H9 (cell line): Measurements from ENCODE around the gene GPR50. TPM values are rescaled to one million over a fixed set of nuclear protein-coding genes. Genes with fewer than 3 reads are reported as not detected.

ENCODE experiments used
- DNase-seq: peaks from one replicate; pipeline ENCODE4 v3.0.0-alpha.2; 2017
- H2AFZ ChIP-seq: one replicate; pipeline ENCODE4 v1.6.1; 2013; ENCODE audit warnings: mild to moderate bottlenecking, low read length, control low read depth, moderate library complexity
- H2AK5ac ChIP-seq: 2 replicates; pipeline ENCODE4 v1.6.1; 2013; ENCODE audit warnings: low read length, control low read depth, mixed read lengths; ENCODE audit not compliant: insufficient read length
- H2BK120ac ChIP-seq: one replicate; pipeline ENCODE4 v1.6.1; 2013; ENCODE audit warnings: low read depth, mild to moderate bottlenecking, low read length, control low read depth, inconsistent platforms; ENCODE audit not compliant: poor library complexity, severe bottlenecking
- H2BK12ac ChIP-seq: 2 replicates; pipeline ENCODE4 v1.6.1; 2013; ENCODE audit warnings: low read length, control low read depth, mixed read lengths, low read depth; ENCODE audit not compliant: insufficient read length
- H2BK15ac ChIP-seq: 2 replicates; pipeline ENCODE4 v1.6.1; 2013; ENCODE audit warnings: low read depth, low read length, control low read depth
- H2BK20ac ChIP-seq: one replicate; pipeline ENCODE4 v1.6.1; 2013; ENCODE audit warnings: low read depth, mild to moderate bottlenecking, low read length, control low read depth, inconsistent platforms; ENCODE audit not compliant: poor library complexity, severe bottlenecking
- H2BK5ac ChIP-seq: 2 replicates; pipeline ENCODE4 v1.6.1; 2013; ENCODE audit warnings: low read length, control low read depth, mixed read lengths; ENCODE audit not compliant: insufficient read length
- H3K14ac ChIP-seq: 2 replicates; pipeline ENCODE4 v1.6.1; 2013; ENCODE audit warnings: low read length, control low read depth; ENCODE audit not compliant: insufficient read depth
- H3K18ac ChIP-seq: 2 replicates; pipeline ENCODE4 v1.6.1; 2013; ENCODE audit warnings: low read depth, mild to moderate bottlenecking, mixed read lengths, low read length, control low read depth; ENCODE audit not compliant: insufficient read length
- H3K23ac ChIP-seq: 2 replicates; pipeline ENCODE4 v1.6.1; 2013; ENCODE audit warnings: low read length, control low read depth, mixed read lengths, low read depth; ENCODE audit not compliant: insufficient read length
- H3K23me2 ChIP-seq: 2 replicates; pipeline ENCODE4 v1.6.1; 2013; ENCODE audit warnings: low read depth, mild to moderate bottlenecking, mixed read lengths, low read length, control low read depth; ENCODE audit not compliant: insufficient read length, poor library complexity, severe bottlenecking
- H3K27ac ChIP-seq: 2 replicates; pipeline ENCODE4 v1.5.1; 2013; ENCODE audit warnings: low read length, control low read depth, mixed read lengths, low read depth; ENCODE audit not compliant: insufficient read length
- H3K27me3 ChIP-seq: 2 replicates; pipeline ENCODE4 v1.6.1; 2013; ENCODE audit warnings: low read length, control low read depth, inconsistent platforms; ENCODE audit not compliant: insufficient read depth
- H3K4ac ChIP-seq: 2 replicates; pipeline ENCODE4 v1.6.1; 2013; ENCODE audit warnings: low read depth, mild to moderate bottlenecking, control low read depth, inconsistent platforms, low read length, moderate library complexity
- H3K4me1 ChIP-seq: 2 replicates; pipeline ENCODE4 v1.6.1; 2013; ENCODE audit warnings: low read length, control low read depth, inconsistent platforms; ENCODE audit not compliant: insufficient read depth
- H3K4me2 ChIP-seq: 2 replicates; pipeline ENCODE4 v1.6.1; 2013; ENCODE audit warnings: low read length, control low read depth, mixed read lengths; ENCODE audit not compliant: insufficient read length, insufficient read depth
- H3K56ac ChIP-seq: 2 replicates; pipeline ENCODE4 v1.6.1; 2013; ENCODE audit warnings: low read depth, mild to moderate bottlenecking, mixed read lengths, low read length, control low read depth; ENCODE audit not compliant: insufficient read length
- H3K79me1 ChIP-seq: 2 replicates; pipeline ENCODE4 v1.6.1; 2013; ENCODE audit warnings: low read depth, mild to moderate bottlenecking, moderate library complexity, low read length, control low read depth, inconsistent platforms; ENCODE audit not compliant: insufficient read depth, poor library complexity, severe bottlenecking
- H3K79me2 ChIP-seq: 2 replicates; pipeline ENCODE4 v1.6.1; 2013; ENCODE audit warnings: low read length, control low read depth, inconsistent platforms; ENCODE audit not compliant: insufficient read depth
- H3K9ac ChIP-seq: 2 replicates; pipeline ENCODE4 v1.6.1; 2013; ENCODE audit warnings: low read length, control low read depth, mixed read lengths; ENCODE audit not compliant: insufficient read length; ENCODE audit errors: extremely low read depth
- H3K9me3 ChIP-seq: one replicate; pipeline ENCODE4 v1.6.1; 2013; ENCODE audit warnings: low read depth, low read length, inconsistent platforms; ENCODE audit not compliant: control insufficient read depth
- H3T11ph ChIP-seq: one replicate; pipeline ENCODE4 v1.6.1; 2013; ENCODE audit warnings: mild to moderate bottlenecking, low read length, control low read depth, inconsistent platforms
- H4K20me1 ChIP-seq: one replicate; pipeline ENCODE4 v1.6.1; 2013; ENCODE audit not compliant: control insufficient read depth, insufficient read length, insufficient read depth
- H4K5ac ChIP-seq: 2 replicates; pipeline ENCODE4 v1.6.1; 2013; ENCODE audit warnings: low read depth, mild to moderate bottlenecking, mixed read lengths, low read length, control low read depth; ENCODE audit not compliant: insufficient read length
- H4K8ac ChIP-seq: replicated peaks from 2 replicates; pipeline ENCODE4 v1.6.1; 2013; ENCODE audit warnings: low read length, control low read depth, mixed read lengths, low read depth; ENCODE audit not compliant: insufficient read length
- H4K91ac ChIP-seq: 2 replicates; pipeline ENCODE4 v1.6.1; 2013; ENCODE audit warnings: low read depth, mild to moderate bottlenecking, moderate library complexity, mixed read lengths, low read length, control low read depth; ENCODE audit not compliant: insufficient read length
- H3K27ac Mint-ChIP-seq, 3 experiments: 2 replicates in 2 of 3; 3 replicates in 1 of 3; pipeline ENCODE4 v1.8.0; 2020 to 2021; ENCODE audit warnings: mixed read lengths in 3 of 3, mild to moderate bottlenecking in 1 of 3, moderate library complexity in 1 of 3
- H3K27me3 Mint-ChIP-seq: 2 replicates; pipeline ENCODE4 v1.8.0; 2021; ENCODE audit warnings: low read depth, mild to moderate bottlenecking, moderate library complexity, mixed read lengths
- H3K36me3 Mint-ChIP-seq, 3 experiments: 2 replicates in 2 of 3; 3 replicates in 1 of 3; pipeline ENCODE4 v1.8.0; 2020 to 2021; ENCODE audit warnings: low read depth in 3 of 3, mixed read lengths in 3 of 3; ENCODE audit not compliant: insufficient read depth in 1 of 3
- H3K4me1 Mint-ChIP-seq, 2 experiments: 2 replicates each; pipeline ENCODE4 v1.8.0; 2020; ENCODE audit warnings: mixed read lengths in 2 of 2
- H3K4me3 Mint-ChIP-seq, 2 experiments: 2 replicates in 1 of 2; 3 replicates in 1 of 2; pipeline ENCODE4 v1.8.0; 2020 to 2021; ENCODE audit warnings: mild to moderate bottlenecking in 2 of 2, mixed read lengths in 2 of 2, moderate library complexity in 1 of 2
- H3K9me3 Mint-ChIP-seq, 2 experiments: 2 replicates in 1 of 2; 3 replicates in 1 of 2; pipeline ENCODE4 v1.8.0; 2020; ENCODE audit warnings: mild to moderate bottlenecking in 2 of 2, mixed read lengths in 2 of 2, moderate library complexity in 1 of 2
- CTCF ChIP-seq: fragments of 200-600 bp; sonication (generic); conservative IDR thresholded peaks from 3 replicates; pipeline ENCODE4 v1.8.0; 2021; ENCODE audit warnings: antibody characterized with exemption, mild to moderate bottlenecking
- WGBS: extraction: QIAGEN DNeasy Blood & Tissue Kit; methylation state at CpG from one replicate; pipeline ENCODE4 v1.1.7; 2013; ENCODE audit warnings: missing lambda C conversion rate, low lambda C conversion rate, mixed read lengths; ENCODE audit not compliant: insufficient read length; ENCODE audit errors: extremely low coverage; 5-methylcytosine and 5-hydroxymethylcytosine counted together
- total RNA-seq: library from RNA; stranded (reverse); gene quantifications from 2 replicates; pipeline ENCODE4 v1.2.1, GENCODE V29; 2021

GPR50 gene
- total RNA-seq, 1 experiment from 2014 or later, result 12.2 TPM

- Histone ChIP-seq H2AFZ (no peak overlapping the region), H3K56ac (no peak overlapping the region), H3K14ac (no peak overlapping the region), H3K79me1 (no peaks in the 10 kb centered on the region), H2BK20ac (no peak overlapping the region), H3K27me3 (no peaks in the 10 kb centered on the region; the same call in 1 of the 2 replicates), H3K27ac (no peak overlapping the region), H2BK120ac (no peak overlapping the region), H4K20me1 (no peaks in the 10 kb centered on the region), H4K5ac (no peak overlapping the region), H2BK12ac (no peak overlapping the region), H4K91ac (no peak overlapping the region), H2BK5ac (no peak overlapping the region), H3K23me2 (peaks cover 2% of the 10 kb centered on the region), H3K4me2 (peak overlapping the region; percentile 58), H3T11ph (no peak overlapping the region), H3K18ac (no peak overlapping the region), H3K4ac (no peak overlapping the region), H3K9me3 (peaks cover 28% of the 10 kb centered on the region), H4K8ac (no peak overlapping the region), H2BK15ac (no peak overlapping the region), H3K23ac (no peak overlapping the region), H2AK5ac (no peak overlapping the region), H3K9ac (no peak overlapping the region), H3K79me2 (no peaks in the 10 kb centered on the region), H3K4me1 (no peaks in the 10 kb centered on the region)
- H3K36me3 Mint-ChIP-seq, result peaks cover 18 to 25% (median 22%) of the 10 kb centered on the region in 3 experiments
- H3K27me3 Mint-ChIP-seq, result peaks cover 44% of the 10 kb centered on the region
- no peak for TF ChIP-seq CTCF
- H3K9me3 Mint-ChIP-seq, result peaks cover 67 to 88% of the 10 kb centered on the region in 2 experiments
- peaks cover 31 to 35% of the 10 kb centered on the region in 2 experiments for H3K4me1 Mint-ChIP-seq
- H3K4me3 Mint-ChIP-seq, result peak overlapping the region; percentile 56 to 70
- no CpG with 5 or more reads among the region's 14 CpGs for WGBS
- peak; percentile 45 for DNase-seq
- H3K27ac Mint-ChIP-seq, result peak overlapping the region in 1 of 3 experiments; percentile 9; a peak in 3 of 7 replicates
Observed at GRCh38 chrX:151183912-151184565, 7.7 kb downstream of the GPR50 start.
